ENCODE results near the gene GRID1.

Gene GRID1

GRCh38 chr10:86336341-86336740, 30.3 kb downstream of the GRID1 start:
- no peak for DNase-seq

GRCh38 chr10:86335831-86336230, 30.8 kb downstream of the GRID1 start:
- no peak for DNase-seq

- DNase-seq = no peak
Measured at GRCh38 chr10:86335257-86335656, 31.3 kb downstream of the GRID1 start.

GRCh38 chr10:86334488-86335085, 32.0 kb downstream of the GRID1 start:
- no peak for DNase-seq

- DNase-seq = no peak
Measured at GRCh38 chr10:86333826-86334487, 32.6 kb downstream of the GRID1 start.

DNA sequence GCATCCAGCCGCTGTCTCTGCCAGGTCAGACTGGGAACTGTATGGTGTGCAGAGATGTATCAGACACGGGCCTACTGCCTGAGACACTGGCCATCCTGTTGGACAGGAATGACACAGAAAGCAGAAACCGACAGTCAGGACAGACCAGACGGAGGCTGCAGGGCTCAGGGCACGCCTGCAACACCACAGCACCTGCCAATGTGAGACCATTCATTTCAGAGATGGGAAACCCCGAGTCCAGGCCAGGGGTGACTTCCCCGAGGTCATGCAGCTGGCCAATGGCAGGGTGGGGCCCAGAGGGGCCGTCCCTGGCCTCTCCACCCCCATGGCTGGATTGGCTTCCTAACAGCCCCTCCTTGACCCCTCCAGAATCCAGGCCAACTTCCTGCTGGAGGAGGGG, 34.7 kb downstream of the GRID1 start:
- DNase-seq = no peak

DNA sequence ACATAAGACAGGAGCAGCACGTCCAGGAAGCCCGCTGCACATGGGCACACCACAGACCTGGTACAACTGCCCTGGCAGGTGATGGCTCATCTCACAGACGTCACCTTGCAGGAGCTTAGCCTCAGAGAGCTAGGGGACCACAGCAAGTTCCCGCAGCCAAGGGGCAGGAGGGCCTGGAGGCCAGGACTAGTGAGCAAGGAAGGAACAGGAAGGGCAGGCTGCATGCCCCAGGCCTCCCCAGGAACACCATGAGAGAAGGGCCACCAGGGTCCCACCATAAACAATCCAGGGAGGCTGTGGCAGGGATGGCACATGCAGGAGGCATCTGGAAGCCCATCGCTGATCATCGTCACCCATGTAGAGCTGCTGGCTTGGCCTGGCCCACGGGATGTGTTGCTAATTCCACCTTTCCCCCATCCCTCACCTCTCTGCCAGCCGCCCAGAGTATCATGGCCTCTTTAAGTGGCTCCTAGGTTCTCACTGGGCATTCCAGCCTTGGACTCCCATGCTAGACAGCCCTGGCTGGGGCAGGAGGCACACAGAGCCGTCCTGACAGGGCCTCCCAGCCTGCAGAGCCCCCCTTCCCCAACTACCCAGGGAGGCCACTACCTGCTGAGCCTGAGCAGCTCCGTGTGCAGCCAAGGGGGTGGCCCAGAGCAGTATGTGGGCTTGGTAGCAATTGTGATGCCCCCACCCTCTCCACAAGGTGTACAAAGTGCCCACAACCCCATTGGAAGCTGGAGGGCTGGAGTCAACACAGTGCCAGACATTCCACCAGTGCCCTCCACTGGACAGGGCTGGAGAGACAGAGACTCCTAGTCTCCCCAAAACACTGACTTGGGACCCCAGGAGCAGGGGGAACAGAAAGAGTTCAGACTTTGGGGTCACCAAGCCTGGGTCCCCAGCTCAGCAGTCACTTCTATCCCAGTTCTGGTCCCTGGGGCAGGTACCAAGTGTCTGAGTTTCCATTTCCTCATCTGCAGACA, 35.5 kb downstream of the GRID1 start:
- DNase-seq = no peak

DNA sequence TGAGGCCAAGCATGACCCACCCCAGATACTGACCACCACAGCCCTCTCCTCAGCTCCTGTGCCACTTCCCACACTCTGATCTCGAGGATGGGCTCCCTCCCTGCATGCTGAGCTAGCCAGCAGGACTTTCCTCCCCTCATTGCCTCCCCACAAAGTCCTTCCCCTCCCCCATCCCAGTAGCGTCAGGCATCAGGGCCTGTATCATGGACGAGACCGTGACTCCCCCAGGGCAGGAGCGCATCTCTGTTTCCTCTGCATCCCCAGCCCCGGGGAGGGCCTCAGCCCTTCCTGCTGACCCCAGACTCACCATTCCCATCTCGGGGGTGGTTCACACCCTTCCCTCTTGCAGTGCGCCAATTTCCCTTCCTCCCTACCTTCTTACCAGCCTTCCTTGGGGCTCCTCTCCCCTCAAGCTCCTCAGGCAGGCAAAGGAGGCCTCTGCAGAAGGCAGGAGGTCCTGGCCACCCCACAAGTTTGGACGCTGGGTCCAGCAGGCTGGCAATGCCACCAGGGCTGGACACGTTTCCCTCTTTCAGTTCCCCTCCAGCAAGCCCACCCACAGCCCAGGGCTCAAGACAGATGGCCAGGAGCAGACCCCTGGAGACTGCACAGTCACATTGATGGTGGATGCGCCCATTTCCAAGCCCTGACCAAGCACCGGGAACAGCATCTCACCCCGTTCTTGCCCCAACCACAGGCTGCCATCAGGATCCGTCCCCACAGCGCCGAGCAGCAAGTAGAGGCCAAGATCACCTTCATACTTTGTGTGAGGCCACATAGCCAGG, 36.5 kb downstream of the GRID1 start:
- DNase-seq = no peak

- DNase-seq = no peak
Measured at GRCh38 chr10:86329093-86329710, 37.4 kb downstream of the GRID1 start.

GRCh38 chr10:86327954-86328725, 38.5 kb downstream of the GRID1 start:
- DNase-seq = no peak

DNA sequence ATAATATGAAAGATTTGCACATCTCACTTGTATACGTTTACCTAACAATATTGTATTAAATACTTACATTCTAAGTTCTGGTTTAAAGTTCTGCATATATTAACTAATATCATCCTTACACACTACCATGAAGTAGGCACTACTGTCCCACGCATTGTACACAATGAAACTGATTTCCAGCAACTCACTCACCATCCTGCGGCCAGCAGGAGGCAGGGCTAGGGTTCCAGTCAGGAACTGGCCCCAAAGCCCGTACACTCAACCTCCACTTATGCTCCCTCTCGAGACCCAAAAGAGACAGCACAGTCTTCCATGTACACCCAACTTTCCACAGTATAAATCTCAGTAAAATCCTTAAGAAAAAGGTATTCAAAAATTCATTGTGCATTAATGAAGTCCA, 41.4 kb downstream of the GRID1 start:
- DNase-seq = no peak

DNA sequence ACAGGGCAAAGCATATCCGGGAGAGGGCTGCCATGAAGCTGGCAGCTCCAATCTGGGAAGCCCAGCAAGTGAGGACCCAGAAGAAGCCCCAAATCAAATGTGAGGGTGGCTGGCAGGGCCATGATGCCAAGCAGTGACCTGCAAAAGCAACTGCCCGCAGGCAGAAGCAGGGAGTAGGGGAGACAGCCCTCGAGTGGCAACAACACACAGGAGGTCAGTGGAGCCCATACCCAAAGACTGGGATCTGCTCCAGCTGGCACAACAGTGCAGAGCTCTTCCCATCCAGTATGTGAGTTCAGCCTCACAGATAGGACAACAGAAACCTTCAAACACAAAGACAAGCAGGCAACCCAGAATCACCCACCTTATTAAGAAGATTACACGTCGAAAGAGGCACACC, 45.0 kb downstream of the GRID1 start:
- no peak for DNase-seq

GRCh38 chr10:86319676-86320075, 46.9 kb downstream of the GRID1 start:
- DNase-seq = no peak

DNA sequence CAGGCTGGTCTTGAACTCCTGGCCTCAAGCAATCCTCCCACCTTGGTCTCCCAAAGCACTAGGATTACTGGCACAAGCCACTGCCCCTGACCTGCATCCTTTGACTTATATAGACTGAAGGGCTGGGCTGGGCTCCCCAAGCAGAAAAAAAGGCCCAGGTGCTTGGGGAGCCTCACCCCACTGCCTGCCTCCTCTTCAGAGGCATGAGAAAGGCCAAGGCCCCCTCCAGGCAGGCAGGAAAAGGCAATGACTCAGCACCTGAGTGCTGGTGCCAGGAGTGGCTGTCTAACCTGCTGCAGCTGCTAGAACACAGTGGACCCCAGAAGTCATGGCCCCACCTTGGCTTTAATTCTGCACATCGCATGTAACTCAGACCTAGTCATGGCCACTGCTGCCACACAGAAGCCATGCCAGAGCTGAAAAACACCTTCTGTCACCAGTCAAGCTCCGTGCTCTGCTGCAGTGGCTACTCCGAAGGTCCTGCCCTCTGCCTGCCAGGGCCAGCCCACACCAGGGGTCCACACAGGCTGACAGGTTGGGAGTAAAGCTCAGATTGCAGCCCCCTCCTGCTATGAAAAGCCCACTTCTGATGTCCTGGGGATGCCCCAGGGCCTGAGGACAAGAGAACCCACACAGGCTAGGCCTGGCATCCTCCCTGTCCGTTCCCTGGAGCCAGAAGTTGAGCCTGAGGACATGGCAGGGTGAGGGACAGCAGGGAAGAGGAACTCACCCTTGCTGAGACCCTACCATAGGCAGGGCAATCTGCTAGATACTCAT, 48.5 kb downstream of the GRID1 start:
- no peak for DNase-seq

- no peak for DNase-seq
Measured at GRCh38 chr10:86316990-86317389, 49.6 kb downstream of the GRID1 start.

GRCh38 chr10:86316274-86316835, 50.2 kb downstream of the GRID1 start:
- no peak for DNase-seq

DNA sequence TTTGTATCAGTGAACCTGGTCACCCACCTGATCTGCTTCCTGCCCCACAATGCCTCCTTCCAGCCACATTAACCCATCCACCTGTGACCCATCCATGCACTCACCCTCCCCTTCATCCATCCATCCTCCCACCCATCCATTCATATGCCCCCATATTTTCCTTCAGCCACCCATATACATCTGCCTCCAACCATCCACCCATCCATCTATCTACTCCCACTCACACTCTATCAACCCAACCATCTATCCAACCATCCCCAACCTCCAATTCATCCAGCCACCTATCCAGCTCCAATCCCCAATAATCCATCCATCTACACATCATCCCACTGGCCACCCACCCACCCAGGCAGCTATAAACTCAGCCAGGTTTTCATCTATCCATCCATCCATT, 51.0 kb downstream of the GRID1 start:
- no peak for DNase-seq

- DNase-seq = no peak
Measured at GRCh38 chr10:86314616-86315548, 51.7 kb downstream of the GRID1 start.

DNA sequence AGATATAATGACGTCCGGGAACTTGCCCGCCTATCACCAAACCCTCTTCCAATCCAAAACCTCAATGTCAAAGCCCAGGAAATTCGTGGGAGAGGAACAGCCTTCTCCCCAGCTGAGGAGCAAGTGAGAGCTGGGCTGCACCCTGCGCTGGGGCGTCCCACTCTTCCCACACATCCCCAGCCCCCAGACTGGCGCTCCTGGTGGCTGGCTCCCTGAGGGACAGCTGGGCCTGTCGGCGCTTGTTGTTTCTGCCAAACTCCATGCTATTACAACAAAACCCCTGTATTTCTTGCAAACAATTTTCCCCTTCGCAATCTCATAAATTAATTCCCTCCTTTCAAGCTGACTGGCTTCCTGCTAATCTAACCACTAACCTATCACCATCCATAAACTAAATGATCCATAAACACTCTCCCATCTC, 53.0 kb downstream of the GRID1 start:
- no peak for DNase-seq
